T-helper 1 cell (primary cell): ENCODE measurements around the gene FXR2.

ENCODE experiments used
- DNase-seq, 5 donors: peaks; one replicate each; pipeline ENCODE4 v3.0.0-alpha.2; 2012 to 2020

Gene FXR2

DNA sequence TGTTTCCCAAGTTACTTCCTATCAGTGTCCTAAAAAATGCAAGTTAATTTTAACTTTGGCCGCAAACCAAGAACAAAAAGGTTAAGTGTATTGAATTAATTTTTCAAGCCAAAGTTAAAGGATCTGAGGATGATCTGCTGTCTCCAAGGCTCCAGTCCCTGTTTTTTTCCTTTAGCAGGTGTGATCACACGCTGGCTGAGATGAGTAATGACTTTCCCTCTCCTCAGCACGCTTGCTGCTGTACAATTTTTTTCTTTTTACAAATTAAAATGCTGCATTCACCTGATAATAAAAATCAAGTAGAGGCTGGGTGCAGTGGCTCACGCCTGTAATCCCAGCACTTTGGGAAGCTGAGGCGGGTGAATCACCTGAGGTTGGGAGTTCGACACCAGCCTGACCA is 69.8 kb downstream of the FXR2 start:
- DNase-seq: no peak
